ENCODE data around the gene GABRE. TPM values are rescaled to one million over a fixed set of nuclear protein-coding genes. Genes with fewer than 3 reads are reported as not detected.

The GABRE gene
- not detected for total RNA-seq
- polyA plus RNA-seq (2013, experiment 1 of 2), result not detected
- polyA plus RNA-seq (2013, experiment 2 of 2), result 0.50 TPM
- 0 to 0.20 (median 0) reads per million in 172 experiments for total RNA-seq

- DNase-seq (no peak), ATAC-seq (ENCODE audit: poor library complexity) (no peak)
- no peaks in the 10 kb centered on the region for H3K4me1 Mint-ChIP-seq (ENCODE audit: low read depth)
- H3K4me3 ChIP-seq (ENCODE audit: low read length), result no peak within 1 kb of the TSS
- peaks cover 0 to 15% of the 10 kb centered on the region in 2 experiments for H3K27me3 ChIP-seq (ENCODE audit: control insufficient read depth in 1 of 2, insufficient read depth in 2 of 2, low read length in 2 of 2)
- no peak within 1 kb of the TSS for H3K4me3 Mint-ChIP-seq
- intact Hi-C loops (cut with DNase I, micrococcal nuclease), result no loop called here
- no peaks in the 10 kb centered on the region for H3K4me1 ChIP-seq (ENCODE audit: insufficient read depth, low read length)
- TF ChIP-seq CTCF (IDR thresholded peaks at IDR 0.05), result no peak
- H3K9me3 ChIP-seq (ENCODE audit: control insufficient read depth in 1 of 2, insufficient read depth in 1 of 2, low read length in 2 of 2), result no peaks in the 10 kb centered on the region
- H3K9me3 Mint-ChIP-seq, result no peaks in the 10 kb centered on the region
- H3K36me3 ChIP-seq (ENCODE audit: insufficient read depth, low read length), result no peaks in the 10 kb centered on the region
- peaks cover 21% of the 10 kb centered on the region for H3K27me3 Mint-ChIP-seq
- no peak within 1 kb of the TSS for H3K27ac ChIP-seq (ENCODE audit: low read depth in 1 of 2, low read length in 2 of 2)
- POLR2A ChIA-PET, result no interaction called here
- H3K27ac Mint-ChIP-seq, result no peak within 1 kb of the TSS
- CTCF ChIA-PET, result no interaction called here
- H3K36me3 Mint-ChIP-seq (ENCODE audit: low read depth), result no peaks in the 10 kb centered on the region
Observed at GRCh38 chrX:151974336-151975227, at the start of gene GABRE. Gene GABRE (minus strand): TSS chrX:151974676. CDS start chrX:151974625, 51 bp downstream.

- ChIA-PET CTCF (no interaction called here), POLR2A (no interaction called here)
- no peak overlapping the region for H3K27ac ChIP-seq (ENCODE audit: low read depth in 1 of 2, low read length in 2 of 2)
- intact Hi-C loops (cut with DNase I, micrococcal nuclease), result no loop called here
- Mint-ChIP-seq H3K9me3 (no peaks in the 10 kb centered on the region), H3K4me1 (ENCODE audit: low read depth) (no peaks in the 10 kb centered on the region), H3K27ac (no peak overlapping the region), H3K27me3 (no peaks in the 10 kb centered on the region), H3K36me3 (ENCODE audit: low read depth) (no peaks in the 10 kb centered on the region), H3K4me3 (no peak overlapping the region)
- H3K4me1 ChIP-seq (ENCODE audit: insufficient read depth, low read length), result no peaks in the 10 kb centered on the region
- H3K9me3 ChIP-seq (ENCODE audit: control insufficient read depth in 1 of 2, insufficient read depth in 1 of 2, low read length in 2 of 2), result peaks cover 0 to 4% of the 10 kb centered on the region in 2 experiments
- DNase-seq, result no peak
- no peaks in the 10 kb centered on the region for H3K27me3 ChIP-seq (ENCODE audit: control insufficient read depth in 1 of 2, insufficient read depth in 2 of 2, low read length in 2 of 2)
- H3K4me3 ChIP-seq (ENCODE audit: low read length), result no peak overlapping the region
- H3K36me3 ChIP-seq (ENCODE audit: insufficient read depth, low read length), result no peaks in the 10 kb centered on the region
- ATAC-seq (ENCODE audit: poor library complexity), result no peak
- TF ChIP-seq CTCF (IDR thresholded peaks at IDR 0.05), result no peak
Observed at GRCh38 chrX:152020888-152021287, 46.4 kb upstream of the GABRE start.

GRCh38 chrX:151999813-152000212, 25.3 kb upstream of the GABRE start:
- ChIA-PET CTCF (no interaction called here), POLR2A (no interaction called here)
- Mint-ChIP-seq H3K36me3 (ENCODE audit: low read depth) (no peaks in the 10 kb centered on the region), H3K4me3 (no peak overlapping the region), H3K9me3 (no peaks in the 10 kb centered on the region), H3K27me3 (no peaks in the 10 kb centered on the region), H3K27ac (no peak overlapping the region), H3K4me1 (ENCODE audit: low read depth) (no peaks in the 10 kb centered on the region)
- no peak overlapping the region for H3K27ac ChIP-seq (ENCODE audit: low read depth in 1 of 2, low read length in 2 of 2)
- H3K36me3 ChIP-seq (ENCODE audit: insufficient read depth, low read length), result no peaks in the 10 kb centered on the region
- no peaks in the 10 kb centered on the region for H3K4me1 ChIP-seq (ENCODE audit: insufficient read depth, low read length)
- no peak overlapping the region for H3K4me3 ChIP-seq (ENCODE audit: low read length)
- DNase-seq (no peak), ATAC-seq (ENCODE audit: poor library complexity) (no peak)
- intact Hi-C loops (cut with DNase I, micrococcal nuclease), result no loop called here
- no peak for TF ChIP-seq CTCF (IDR thresholded peaks at IDR 0.05)
- H3K9me3 ChIP-seq (ENCODE audit: control insufficient read depth in 1 of 2, insufficient read depth in 1 of 2, low read length in 2 of 2), result no peaks in the 10 kb centered on the region
- no peaks in the 10 kb centered on the region for H3K27me3 ChIP-seq (ENCODE audit: control insufficient read depth in 1 of 2, insufficient read depth in 2 of 2, low read length in 2 of 2)
